HepG2 (cell line): ENCODE measurements around the gene PRKAR2A. TPM values are rescaled to one million over a fixed set of nuclear protein-coding genes. Genes with fewer than 3 reads are reported as not detected.

Source experiments
- ATAC-seq: fragments of 200-7000 bp; cut with Tn5 transposase; 3 replicates; pipeline ENCODE4 v1.9.1; 2020; ENCODE audit warnings: mild to moderate bottlenecking, moderate library complexity
- BruUV-seq: library from RNA; stranded (reverse); fragments of 400-500 nt; replicated peaks from 2 replicates; lab custom pipeline; 2021; lab: Mats Ljungman, UMichigan
- CTCF ChIA-PET: fragments of 300-600 bp; formaldehyde crosslinking; extraction: SDS; loops from one replicate; lab custom pipeline; 2021; ENCODE audit warnings: low total read pairs, inconsistent platforms, low intra/inter-chr PET ratio; lab: Yijun Ruan, JAX
- POLR2A ChIA-PET: fragments of 350-600 bp; sonication (Branson Sonifier 250); formaldehyde crosslinking; loops from one replicate; lab custom pipeline; 2020; ENCODE audit warnings: antibody characterized with exemption, inconsistent platforms; lab: Yijun Ruan, JAX
- DNase-seq: peaks from one replicate; pipeline ENCODE4 v3.0.0-alpha.2; 2015; ENCODE audit warnings: low spot score
- FAIRE-seq: peaks from 3 replicates; lab custom pipeline; 2011; peaks lifted over from hg19 to GRCh38; lab: Jason Lieb, UNC
- H2AFZ ChIP-seq: one replicate; pipeline ENCODE4 v1.6.1; 2011; ENCODE audit warnings: low read length, inconsistent platforms
- H3K27ac ChIP-seq: fragments of 300-600 bp; 3 replicates; pipeline ENCODE4 v1.8.0; 2011; ENCODE audit warnings: mixed run types, mild to moderate bottlenecking, mixed read lengths, low read length, inconsistent platforms; ENCODE audit not compliant: insufficient read depth; ENCODE audit errors: extremely low read length
- H3K27me3 ChIP-seq, 2 experiments: fragments of 200-600 bp in 1 of 2; 2 replicates in 1 of 2; 3 replicates in 1 of 2; pipeline versions ENCODE4 v1.6.0 to v1.8.0; 2011; ENCODE audit warnings: low read length in 2 of 2, mild to moderate bottlenecking in 2 of 2, moderate library complexity in 2 of 2, inconsistent platforms in 1 of 2; ENCODE audit not compliant: insufficient read depth in 2 of 2, control insufficient read depth in 1 of 2
- H3K36me3 ChIP-seq, 2 experiments: fragments of 200-600 bp in 1 of 2; replicated peaks in 1 of 2; 2 replicates in 1 of 2; 3 replicates in 1 of 2; pipeline versions ENCODE4 v1.5.1 to v1.8.0; 2011; ENCODE audit warnings: low read length in 2 of 2, inconsistent platforms in 1 of 2; ENCODE audit not compliant: insufficient read depth in 2 of 2, control insufficient read depth in 1 of 2
- H3K4me1 ChIP-seq: 2 replicates; pipeline ENCODE4 v1.5.1; 2012; ENCODE audit warnings: low read length, inconsistent platforms; ENCODE audit not compliant: insufficient read depth
- H3K4me2 ChIP-seq: 2 replicates; pipeline ENCODE4 v1.6.0; 2011; ENCODE audit warnings: low read depth, low read length, inconsistent platforms
- H3K4me3 ChIP-seq, 3 experiments: fragments of 200-600 bp in 1 of 3; sonication (generic), shearing (Covaris generic) in 1 of 3; replicated peaks in 1 of 3; 2 replicates each; pipeline ENCODE4 v1.5.1; 2011 to 2016; ENCODE audit warnings: low read length in 3 of 3, inconsistent platforms in 2 of 3, low read depth in 2 of 3, mild to moderate bottlenecking in 2 of 3, control low read depth in 1 of 3, mixed read lengths in 1 of 3; ENCODE audit not compliant: insufficient read depth in 1 of 3
- H3K79me2 ChIP-seq: one replicate; pipeline ENCODE4 v1.6.1; 2011; ENCODE audit warnings: low read length, inconsistent platforms; ENCODE audit not compliant: insufficient read depth
- H3K9ac ChIP-seq: 2 replicates; pipeline ENCODE4 v1.6.0; 2011; ENCODE audit warnings: mild to moderate bottlenecking, low read depth, low read length, inconsistent platforms; ENCODE audit not compliant: insufficient read depth
- H3K9me3 ChIP-seq: 2 replicates; pipeline ENCODE4 v1.5.1; 2012; ENCODE audit warnings: mild to moderate bottlenecking, low read length
- H4K20me1 ChIP-seq: 2 replicates; pipeline ENCODE4 v1.6.0; 2011; ENCODE audit warnings: inconsistent platforms, mild to moderate bottlenecking, low read length, moderate library complexity; ENCODE audit not compliant: insufficient read depth
- CSRNP2 ChIP-seq: sonication (generic); formaldehyde crosslinking; conservative IDR thresholded peaks from 2 replicates; pipeline ENCODE4 v1.8.0; 2022; ENCODE audit warnings: low read depth, missing genetic modification reagents
- GMEB1 ChIP-seq: sonication (generic); formaldehyde crosslinking; IDR thresholded peaks from 2 replicates; pipeline ENCODE4 v1.5.1; 2020; ENCODE audit warnings: missing genetic modification reagents, mild to moderate bottlenecking, borderline replicate concordance
- HES4 ChIP-seq: sonication (generic); formaldehyde crosslinking; IDR thresholded peaks from 2 replicates; pipeline ENCODE4 v1.9.0; 2021; ENCODE audit warnings: mild to moderate bottlenecking, missing genetic modification reagents, borderline replicate concordance
- KDM3A ChIP-seq: IDR thresholded peaks from 2 replicates; pipeline ENCODE4 v1.6.1; 2018; ENCODE audit warnings: low read depth, missing compliant biosample characterization
- PHB2 ChIP-seq: fragments of 450-650 bp; IDR thresholded peaks from 2 replicates; pipeline ENCODE4 v1.6.1; 2018; ENCODE audit not compliant: partially characterized antibody
- ZBTB20 ChIP-seq: sonication (generic); formaldehyde crosslinking; IDR thresholded peaks from 2 replicates; pipeline ENCODE4 v1.8.1; 2023; ENCODE audit warnings: missing genetic modification reagents, low read depth, mild to moderate bottlenecking, borderline replicate concordance
- ZNF891 ChIP-seq: sonication (generic); formaldehyde crosslinking; IDR thresholded peaks from 2 replicates; pipeline ENCODE4 v1.5.0; 2020; ENCODE audit warnings: mild to moderate bottlenecking, missing genetic modification reagents
- WGBS: methylation state at CpG from one replicate; pipeline ENCODE4 v1.1.6; 2017; ENCODE audit warnings: low lambda C conversion rate; 5-methylcytosine and 5-hydroxymethylcytosine counted together
- in situ Hi-C: cut with HindIII; loops from 2 replicates; pipeline ENCODE4 v1.10.0; 2017; ENCODE audit warnings: low pct_unique_long_range_greater_than_20kb; ENCODE audit not compliant: extremely low pct_ligation_motif_present
- intact Hi-C: fragments of 100-400 bp; cut with micrococcal nuclease; formaldehyde crosslinking; loops from one replicate; pipeline ENCODE4 v1.10.0; 2022; ENCODE audit not compliant: unreplicated experiment
- polyA plus RNA-seq, 8 experiments: library from polyadenylated mRNA; depleted of rRNA in 3 of 8; stranded (reverse) in 7 of 8; unstranded in 1 of 8; fragments of >200 nt; fragmentation: Illumina TruSeq in 4 of 8; extraction: Trizol in 4 of 8; gene quantifications; 2 replicates each; pipeline versions ENCODE4 v1.2.1 to v1.2.3, GENCODE V29; 2011 to 2016; ENCODE audit warnings: low read depth in 4 of 8, missing spikeins in 1 of 8, mixed read lengths in 1 of 8; ENCODE audit not compliant: insufficient read depth in 1 of 8
- total RNA-seq, 5 experiments: library from RNA; depleted of rRNA; stranded (reverse); fragments of >200 nt; fragmentation: Illumina TruSeq; extraction: Trizol; gene quantifications; 2 replicates each; pipeline ENCODE4 v1.2.3, GENCODE V29; 2016; ENCODE audit warnings: low read depth in 1 of 5

PRKAR2A gene
- total and polyA plus RNA-seq, 2 of the 13 experiments (the other 11 are each of a cell fraction or from before 2014, with no cell fraction given) = 11.8 to 29.2 TPM

- Histone ChIP-seq H3K36me3 (no peaks in the 10 kb centered on the region), H2AFZ (no peak overlapping the region), H3K4me3 (no peak overlapping the region), H3K27me3 (no peaks in the 10 kb centered on the region), H3K4me1 (no peaks in the 10 kb centered on the region), H3K79me2 (peaks cover 2% of the 10 kb centered on the region), H4K20me1 (no peaks in the 10 kb centered on the region), H3K9me3 (no peaks in the 10 kb centered on the region), H3K4me2 (no peak overlapping the region), H3K27ac (no peak overlapping the region), H3K9ac (no peak overlapping the region)
- intact Hi-C loops = no loop called here
- WGBS = 95% methylated on average over 3 of the region's 3 CpGs
- no TSS peak for BruUV-seq
- CTCF ChIA-PET = no interaction called here
- no peak for ATAC-seq
- in situ Hi-C loops = no loop called here
- DNase-seq = no peak
- POLR2A ChIA-PET = no interaction called here
- no peak for FAIRE-seq
- TF ChIP-seq GMEB1 (CRISPR knock-in tag) (no peak), ZBTB20 (CRISPR knock-in tag) (no peak), ZNF891 (CRISPR knock-in tag) (no peak), HES4 (CRISPR knock-in tag) (no peak), PHB2 (no peak), CSRNP2 (no peak), KDM3A (CRISPR knock-in tag) (no peak)
Observed at GRCh38 chr3:48811524-48811923, 36.1 kb downstream of the PRKAR2A start.
